Measurements from ENCODE around the gene MAP3K4.
A peak's percentile ranks its signal among the peaks of the same experiment; 100 is the strongest.

The MAP3K4 gene

GRCh38 chr6:160991406-160992060 lies at the start of gene MAP3K4:
MAP3K4 (plus strand) TSS chr6:160991769; CDS start chr6:160991932, 163 bp downstream.
- Mint-ChIP-seq H3K27ac (peak within 1 kb of the TSS; percentile 93), H3K36me3 (ENCODE audit: low read depth) (peaks cover 20% of the 10 kb centered on the region), H3K4me1 (ENCODE audit: low read depth) (peaks cover 38% of the 10 kb centered on the region), H3K27me3 (no peaks in the 10 kb centered on the region), H3K4me3 (peak within 1 kb of the TSS; percentile 88), H3K9me3 (no peaks in the 10 kb centered on the region)
- DNase-seq: peak; percentile 91

- Mint-ChIP-seq H3K9me3 (no peaks in the 10 kb centered on the region), H3K4me3 (no peak overlapping the region), H3K27me3 (peaks cover 23% of the 10 kb centered on the region), H3K4me1 (ENCODE audit: low read depth) (no peaks in the 10 kb centered on the region), H3K36me3 (ENCODE audit: low read depth) (no peaks in the 10 kb centered on the region), H3K27ac (no peak overlapping the region)
- DNase-seq: no peak
Measured at GRCh38 chr6:160943997-160944396, 47.6 kb upstream of the MAP3K4 start.

DNA sequence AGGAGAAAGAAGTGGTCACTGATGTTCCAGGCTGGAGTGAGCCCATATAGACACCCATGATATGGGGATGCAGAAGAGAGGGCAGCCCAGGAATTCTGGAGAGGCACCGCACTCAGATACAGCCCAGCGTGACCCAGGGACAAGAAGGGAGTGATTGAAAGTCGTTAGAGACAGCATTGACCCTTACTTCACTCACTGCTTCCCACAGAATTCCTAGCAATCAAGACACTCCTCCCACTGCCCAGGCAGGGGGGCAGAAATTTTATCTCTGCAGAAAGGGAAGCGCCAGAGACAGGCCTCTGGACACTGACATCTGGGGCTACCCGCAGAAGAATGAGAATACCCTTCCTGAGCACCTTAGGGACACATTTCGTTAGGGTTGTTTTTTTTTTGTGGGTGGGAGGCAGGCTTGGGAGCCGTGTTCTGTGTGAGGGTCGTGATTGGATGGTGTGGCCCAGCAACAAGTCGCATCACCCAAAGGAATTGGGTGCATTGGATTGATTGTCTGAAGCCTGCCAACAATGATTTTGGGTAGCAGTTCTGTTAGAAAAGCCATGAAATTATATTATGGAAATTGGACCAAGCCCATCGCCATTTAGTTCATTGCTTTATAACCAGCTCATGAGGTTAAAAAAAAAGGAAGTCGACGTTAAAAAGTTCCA lies 45.9 kb upstream of the MAP3K4 start:
- DNase-seq: no peak

GRCh38 chr6:160949531-160949930 lies 42.0 kb upstream of the MAP3K4 start:
- Mint-ChIP-seq H3K36me3 (ENCODE audit: low read depth) (no peaks in the 10 kb centered on the region), H3K27me3 (peaks cover 19% of the 10 kb centered on the region), H3K4me1 (ENCODE audit: low read depth) (no peaks in the 10 kb centered on the region), H3K4me3 (no peak overlapping the region), H3K9me3 (no peaks in the 10 kb centered on the region), H3K27ac (no peak overlapping the region)
- no peak for DNase-seq

More for the DNA sequence above, 45.9 kb upstream of the MAP3K4 start:
- no peak overlapping the region for H3K4me3 Mint-ChIP-seq
- H3K9me3 Mint-ChIP-seq: no peaks in the 10 kb centered on the region
- H3K27me3 Mint-ChIP-seq: peaks cover 15% of the 10 kb centered on the region
- no peak overlapping the region for H3K27ac Mint-ChIP-seq
- H3K36me3 Mint-ChIP-seq (ENCODE audit: low read depth): no peaks in the 10 kb centered on the region
- no peaks in the 10 kb centered on the region for H3K4me1 Mint-ChIP-seq (ENCODE audit: low read depth)

GRCh38 chr6:160950507-160950906 lies 41.1 kb upstream of the MAP3K4 start:
- no peak for DNase-seq
- H3K4me1 Mint-ChIP-seq (ENCODE audit: low read depth): no peaks in the 10 kb centered on the region
- H3K36me3 Mint-ChIP-seq (ENCODE audit: low read depth): no peaks in the 10 kb centered on the region
- no peak overlapping the region for H3K27ac Mint-ChIP-seq
- H3K27me3 Mint-ChIP-seq: peaks cover 23% of the 10 kb centered on the region
- no peak overlapping the region for H3K4me3 Mint-ChIP-seq
- no peaks in the 10 kb centered on the region for H3K9me3 Mint-ChIP-seq

DNA sequence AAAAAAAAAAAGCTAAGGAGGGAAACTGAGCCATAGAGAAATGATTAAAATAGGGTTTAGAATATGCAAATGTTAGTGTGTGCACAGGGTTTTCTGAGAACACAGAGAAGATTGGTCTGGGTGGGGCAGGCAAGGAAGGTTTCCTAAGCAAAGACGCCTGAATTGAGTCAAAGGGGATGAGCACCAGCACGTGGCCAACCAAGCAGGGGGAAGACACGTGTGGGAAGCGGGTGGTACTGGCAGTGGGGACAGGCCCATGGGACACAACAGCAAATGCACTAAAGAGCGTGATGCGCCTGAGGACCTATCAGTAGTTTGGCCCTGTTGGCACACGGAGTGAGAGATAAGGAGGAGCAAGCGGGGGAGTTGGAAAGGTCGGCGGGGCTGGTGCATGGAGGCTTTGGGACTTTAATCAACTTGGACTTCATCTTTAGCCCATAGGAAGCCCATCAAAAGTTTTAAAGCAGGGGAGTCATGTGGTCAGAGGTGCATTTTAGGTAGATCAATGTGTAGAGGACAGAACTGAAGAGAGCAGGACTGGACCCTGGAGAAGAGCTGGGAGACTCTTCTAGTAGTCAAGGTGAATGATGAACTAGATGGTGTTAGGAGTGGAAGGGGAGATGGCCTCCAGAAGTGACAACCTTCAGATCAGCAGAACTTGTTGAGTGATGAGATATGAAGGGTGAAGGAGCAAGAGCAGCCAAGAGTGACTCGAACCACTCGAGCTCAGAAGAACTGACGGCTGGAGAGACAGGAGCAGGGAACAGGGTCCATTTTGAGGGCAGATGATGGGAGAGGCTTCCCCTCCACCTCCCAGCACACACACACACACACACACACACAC lies 40.2 kb upstream of the MAP3K4 start:
- H3K9me3 Mint-ChIP-seq: no peaks in the 10 kb centered on the region
- no peak overlapping the region for H3K27ac Mint-ChIP-seq
- no peaks in the 10 kb centered on the region for H3K36me3 Mint-ChIP-seq (ENCODE audit: low read depth)
- no peak overlapping the region for H3K4me3 Mint-ChIP-seq
- H3K27me3 Mint-ChIP-seq: peaks cover 30% of the 10 kb centered on the region
- no peaks in the 10 kb centered on the region for H3K4me1 Mint-ChIP-seq (ENCODE audit: low read depth)
- no peak for DNase-seq

- H3K4me3 Mint-ChIP-seq: no peak overlapping the region
- no peak for DNase-seq
- H3K27ac Mint-ChIP-seq: no peak overlapping the region
Measured at GRCh38 chr6:160952633-160953281, 38.8 kb upstream of the MAP3K4 start.

DNA sequence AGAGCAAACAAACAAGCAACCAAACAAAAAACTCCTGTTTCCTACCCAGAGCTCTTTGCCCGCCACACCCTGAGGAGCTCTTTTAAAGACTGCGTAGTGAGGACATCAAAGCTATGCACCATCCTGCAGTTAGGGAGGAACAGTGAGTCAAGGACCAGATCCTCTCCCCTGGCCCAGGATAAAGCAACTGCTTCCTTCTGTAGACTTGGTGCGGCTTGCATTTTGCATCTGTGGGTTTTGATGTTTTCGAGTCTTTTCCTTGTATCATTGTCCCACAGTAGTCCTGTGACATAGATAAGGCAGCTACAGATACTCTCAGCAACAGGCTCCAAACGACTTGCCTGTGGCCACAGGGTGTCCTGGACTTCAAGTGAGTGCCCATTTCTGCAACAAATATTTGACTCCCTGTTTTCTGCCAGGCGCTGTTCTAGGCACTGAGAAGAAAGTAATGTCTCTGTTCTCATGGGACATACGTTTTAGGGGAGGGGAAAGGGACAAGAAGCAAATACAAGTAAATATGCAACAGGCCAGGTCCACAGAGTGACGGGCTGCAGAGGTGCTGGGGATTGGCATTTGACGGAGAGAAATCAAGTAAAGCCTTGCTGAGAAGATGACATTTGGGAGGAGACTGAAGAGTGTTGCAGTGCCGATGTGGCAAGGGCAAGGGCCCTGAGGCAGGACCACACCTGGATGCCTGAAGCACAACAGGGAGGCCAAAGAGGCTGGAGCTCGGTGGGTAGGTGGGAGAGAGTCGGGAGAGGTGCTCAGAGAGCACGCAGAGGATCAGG lies 35.9 kb upstream of the MAP3K4 start:
- no peaks in the 10 kb centered on the region for H3K4me1 Mint-ChIP-seq (ENCODE audit: low read depth)
- DNase-seq: no peak
- H3K4me3 Mint-ChIP-seq: no peak overlapping the region
- no peak overlapping the region for H3K27ac Mint-ChIP-seq
- H3K9me3 Mint-ChIP-seq: no peaks in the 10 kb centered on the region
- no peaks in the 10 kb centered on the region for H3K36me3 Mint-ChIP-seq (ENCODE audit: low read depth)
- H3K27me3 Mint-ChIP-seq: peaks cover 40% of the 10 kb centered on the region

More at GRCh38 chr6:160952633-160953281, 38.8 kb upstream of the MAP3K4 start:
- H3K4me1 Mint-ChIP-seq (ENCODE audit: low read depth): no peaks in the 10 kb centered on the region
- H3K27me3 Mint-ChIP-seq: peaks cover 35% of the 10 kb centered on the region
- H3K9me3 Mint-ChIP-seq: no peaks in the 10 kb centered on the region
- no peaks in the 10 kb centered on the region for H3K36me3 Mint-ChIP-seq (ENCODE audit: low read depth)

- Mint-ChIP-seq H3K4me3 (no peak overlapping the region), H3K4me1 (ENCODE audit: low read depth) (no peaks in the 10 kb centered on the region), H3K9me3 (no peaks in the 10 kb centered on the region), H3K36me3 (ENCODE audit: low read depth) (no peaks in the 10 kb centered on the region), H3K27me3 (peaks cover 36% of the 10 kb centered on the region), H3K27ac (no peak overlapping the region)
- no peak for DNase-seq
Measured at GRCh38 chr6:160956300-160957035, 35.1 kb upstream of the MAP3K4 start.

- H3K36me3 Mint-ChIP-seq (ENCODE audit: low read depth): no peaks in the 10 kb centered on the region
- no peaks in the 10 kb centered on the region for H3K9me3 Mint-ChIP-seq
- H3K27ac Mint-ChIP-seq: no peak overlapping the region
- H3K4me3 Mint-ChIP-seq: no peak overlapping the region
- no peak for DNase-seq
- H3K4me1 Mint-ChIP-seq (ENCODE audit: low read depth): no peaks in the 10 kb centered on the region
- peaks cover 20% of the 10 kb centered on the region for H3K27me3 Mint-ChIP-seq
Measured at GRCh38 chr6:160959726-160960435, 31.7 kb upstream of the MAP3K4 start.

GRCh38 chr6:160960839-160961238 lies 30.7 kb upstream of the MAP3K4 start:
- H3K36me3 Mint-ChIP-seq (ENCODE audit: low read depth): no peaks in the 10 kb centered on the region
- no peak overlapping the region for H3K27ac Mint-ChIP-seq
- no peak overlapping the region for H3K4me3 Mint-ChIP-seq
- peaks cover 19% of the 10 kb centered on the region for H3K27me3 Mint-ChIP-seq
- DNase-seq: no peak
- no peaks in the 10 kb centered on the region for H3K4me1 Mint-ChIP-seq (ENCODE audit: low read depth)
- H3K9me3 Mint-ChIP-seq: no peaks in the 10 kb centered on the region

DNA sequence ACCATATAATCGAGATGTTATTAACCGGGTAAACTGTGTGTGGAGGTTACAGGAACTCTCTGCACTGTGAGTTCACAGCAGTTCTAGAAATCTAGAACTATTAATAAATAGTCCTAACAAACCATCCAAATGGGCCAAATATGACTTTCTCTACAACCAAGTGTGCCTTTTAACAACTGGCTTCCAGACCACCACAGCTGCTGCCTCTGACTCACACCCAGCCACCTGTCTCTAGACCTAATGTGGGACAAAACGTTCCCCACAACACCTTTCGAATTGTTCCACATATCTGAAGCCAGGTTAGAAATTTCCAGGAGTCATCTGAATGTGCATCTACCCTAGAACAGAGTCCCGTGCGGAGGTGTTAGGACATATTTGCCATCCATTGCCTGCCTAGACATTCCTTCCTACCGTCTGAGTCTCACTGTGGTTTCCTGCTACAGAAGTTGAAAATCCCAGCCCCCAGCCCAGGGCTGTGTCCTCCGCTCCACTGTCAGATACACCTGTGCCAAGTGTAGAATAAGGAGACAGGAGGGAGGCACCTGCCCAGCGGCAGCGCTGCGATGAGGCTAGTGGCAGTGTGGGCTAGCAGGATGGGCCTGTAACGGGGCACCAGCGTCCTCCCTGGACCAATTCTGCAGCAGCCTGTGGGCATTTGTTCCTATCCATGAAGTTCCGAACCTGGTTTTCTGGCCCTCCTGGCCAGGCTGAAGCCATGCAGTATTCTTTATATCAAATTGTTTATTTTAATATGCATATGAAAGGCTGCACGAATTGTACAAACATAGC lies 28.5 kb upstream of the MAP3K4 start:
- no peak overlapping the region for H3K4me3 Mint-ChIP-seq
- no peaks in the 10 kb centered on the region for H3K4me1 Mint-ChIP-seq (ENCODE audit: low read depth)
- H3K27me3 Mint-ChIP-seq: peaks cover 19% of the 10 kb centered on the region
- no peak for DNase-seq
- H3K36me3 Mint-ChIP-seq (ENCODE audit: low read depth): no peaks in the 10 kb centered on the region
- no peaks in the 10 kb centered on the region for H3K9me3 Mint-ChIP-seq
- H3K27ac Mint-ChIP-seq: no peak overlapping the region
